NCI-H2196 (cell line): Measurements from ENCODE around the gene API5.

Source experiments
- DNase-seq: peaks from one replicate; lab custom pipeline; 2025; ENCODE audit not compliant: unreplicated experiment; lab: John Stamatoyannopoulos, UW

Gene API5

GRCh38 chr11:43358801-43359421 lies 47.1 kb downstream of the API5 start, which contains the start of gene TTC17:
Gene TTC17 (plus strand): TSS chr11:43358920. CDS start chr11:43358955, 35 bp downstream.
- peak; percentile 92 for DNase-seq

- DNase-seq = peak; percentile 35
Measured at GRCh38 chr11:43359422-43359818, 47.6 kb downstream of the API5 start.

GRCh38 chr11:43360361-43361032 lies 48.7 kb downstream of the API5 start:
- DNase-seq = peak; percentile 9

- DNase-seq = no peak
Measured at GRCh38 chr11:43366677-43367076, 54.9 kb downstream of the API5 start.

- DNase-seq = no peak
Measured at GRCh38 chr11:43367382-43368178, 55.8 kb downstream of the API5 start.

GRCh38 chr11:43376065-43376464 lies 64.3 kb downstream of the API5 start:
- DNase-seq = no peak

- no peak for DNase-seq
Measured at GRCh38 chr11:43376594-43376993, 64.8 kb downstream of the API5 start.

GRCh38 chr11:43377389-43377788 lies 65.6 kb downstream of the API5 start:
- DNase-seq = no peak

GRCh38 chr11:43378897-43379296 lies 67.1 kb downstream of the API5 start:
- DNase-seq = no peak

GRCh38 chr11:43381802-43382201 lies 70.0 kb downstream of the API5 start:
- no peak for DNase-seq

GRCh38 chr11:43382614-43383013 lies 70.8 kb downstream of the API5 start:
- DNase-seq = no peak

GRCh38 chr11:43384393-43384792 lies 72.6 kb downstream of the API5 start:
- DNase-seq = no peak

GRCh38 chr11:43392713-43393112 lies 80.9 kb downstream of the API5 start:
- no peak for DNase-seq

- DNase-seq = no peak
Measured at GRCh38 chr11:43393765-43394355, 82.1 kb downstream of the API5 start.
